ACHN (cell line): ENCODE measurements around the gene ZDHHC14.

Experiments
- DNase-seq: peaks from one replicate; pipeline ENCODE4 v3.0.0-alpha.2; 2015
- in situ Hi-C: cut with HindIII; loops from 2 replicates; pipeline ENCODE4 v1.10.0; 2017; ENCODE audit warnings: low sequenced_read_pairs, low pct_ligation_motif_present, low pct_unique_long_range_greater_than_20kb

Gene ZDHHC14

DNA sequence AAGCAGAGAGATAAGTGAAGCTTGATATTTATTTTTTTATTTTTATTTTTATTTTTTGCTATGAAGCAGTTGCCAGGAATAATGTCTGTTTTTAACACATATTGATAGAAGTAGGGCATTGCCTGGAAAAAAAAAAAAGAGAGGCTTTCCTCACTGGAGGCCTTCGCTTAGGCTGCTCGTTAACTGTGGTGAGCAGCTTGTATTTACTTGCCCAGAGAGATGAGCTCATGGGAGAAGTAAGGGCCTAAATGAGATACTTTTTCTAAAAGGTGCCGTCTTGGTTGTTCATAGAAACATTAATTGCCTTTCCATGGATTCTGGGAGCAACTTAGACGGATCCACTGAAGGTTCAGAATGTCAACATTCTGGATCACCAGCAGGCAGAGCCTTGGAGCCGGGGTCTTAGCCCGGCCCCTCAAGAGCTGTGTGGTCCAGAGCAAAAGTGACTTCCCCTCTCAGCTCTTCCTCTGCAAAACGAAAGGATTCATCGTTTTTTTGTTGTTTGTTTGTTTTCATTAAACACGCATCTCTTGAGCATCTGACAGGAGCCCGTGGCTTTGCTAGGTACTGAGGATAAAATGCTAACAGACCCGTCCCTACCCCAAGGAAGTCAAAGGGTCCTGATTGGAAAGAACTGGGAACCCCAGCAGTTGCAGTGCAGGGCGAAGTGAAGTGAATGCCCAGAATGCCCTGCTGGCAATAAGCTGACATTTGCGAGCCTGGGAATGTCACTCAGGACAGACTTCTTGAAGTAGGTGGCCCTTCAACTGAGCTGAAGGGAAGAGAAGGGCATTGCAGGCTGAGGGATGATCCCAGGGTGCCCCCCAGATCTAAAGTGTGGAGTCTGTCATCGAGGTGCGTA, 138.5 kb downstream of the ZDHHC14 start:
- in situ Hi-C loops: no loop called here
- no peak for DNase-seq

DNA sequence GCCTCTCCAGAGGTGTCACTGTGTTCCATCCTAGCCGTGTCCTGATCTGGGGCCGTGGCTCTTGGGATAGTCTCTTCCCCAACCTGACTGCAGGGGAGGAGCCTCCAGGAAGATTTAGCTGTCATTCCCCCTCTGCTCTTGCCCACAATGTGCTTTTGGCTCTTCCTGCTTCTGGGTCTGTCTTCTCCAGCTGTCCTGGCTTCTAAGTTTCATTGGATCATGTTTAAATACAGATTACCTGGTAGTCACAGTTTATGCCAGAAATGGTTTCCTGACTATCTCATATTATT, 139.1 kb downstream of the ZDHHC14 start:
- DNase-seq: no peak
- in situ Hi-C loops: no loop called here

DNA sequence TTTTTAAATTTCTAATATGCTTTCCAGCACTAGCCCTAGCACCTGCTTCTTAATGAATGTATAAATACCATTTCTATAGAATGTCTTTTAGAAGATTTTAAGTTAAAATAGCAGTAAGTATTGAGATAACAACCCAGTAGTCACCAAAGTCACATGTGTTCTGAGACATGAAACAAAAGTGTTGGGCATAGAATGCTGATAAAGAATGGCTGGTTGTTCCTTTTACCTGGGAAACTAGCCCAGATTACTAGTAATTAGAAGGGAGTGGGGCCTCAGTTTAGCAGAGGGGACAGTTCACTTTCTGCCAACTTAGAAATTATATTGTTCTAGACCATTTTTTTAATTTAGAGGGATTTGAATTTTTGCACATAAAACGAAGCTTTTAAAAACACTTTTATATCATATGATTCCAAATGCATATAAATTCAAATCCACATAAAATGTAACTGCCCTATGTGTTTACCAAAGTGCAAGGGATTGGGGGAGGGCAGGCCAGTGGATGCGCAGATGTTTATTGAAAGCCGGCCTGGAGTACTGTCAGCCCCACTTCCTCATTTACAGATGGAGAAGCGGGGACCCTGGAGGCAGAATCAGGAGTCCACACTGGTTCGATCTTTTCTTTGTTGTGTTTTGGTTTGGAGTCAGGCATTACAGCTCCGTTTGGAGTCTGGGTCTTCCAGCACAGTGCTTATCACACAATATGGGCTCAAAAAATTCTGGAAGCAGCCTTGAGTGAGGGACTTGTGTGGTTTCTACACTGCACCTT, 139.8 kb downstream of the ZDHHC14 start:
- in situ Hi-C loops: no loop called here
- DNase-seq: no peak

DNA sequence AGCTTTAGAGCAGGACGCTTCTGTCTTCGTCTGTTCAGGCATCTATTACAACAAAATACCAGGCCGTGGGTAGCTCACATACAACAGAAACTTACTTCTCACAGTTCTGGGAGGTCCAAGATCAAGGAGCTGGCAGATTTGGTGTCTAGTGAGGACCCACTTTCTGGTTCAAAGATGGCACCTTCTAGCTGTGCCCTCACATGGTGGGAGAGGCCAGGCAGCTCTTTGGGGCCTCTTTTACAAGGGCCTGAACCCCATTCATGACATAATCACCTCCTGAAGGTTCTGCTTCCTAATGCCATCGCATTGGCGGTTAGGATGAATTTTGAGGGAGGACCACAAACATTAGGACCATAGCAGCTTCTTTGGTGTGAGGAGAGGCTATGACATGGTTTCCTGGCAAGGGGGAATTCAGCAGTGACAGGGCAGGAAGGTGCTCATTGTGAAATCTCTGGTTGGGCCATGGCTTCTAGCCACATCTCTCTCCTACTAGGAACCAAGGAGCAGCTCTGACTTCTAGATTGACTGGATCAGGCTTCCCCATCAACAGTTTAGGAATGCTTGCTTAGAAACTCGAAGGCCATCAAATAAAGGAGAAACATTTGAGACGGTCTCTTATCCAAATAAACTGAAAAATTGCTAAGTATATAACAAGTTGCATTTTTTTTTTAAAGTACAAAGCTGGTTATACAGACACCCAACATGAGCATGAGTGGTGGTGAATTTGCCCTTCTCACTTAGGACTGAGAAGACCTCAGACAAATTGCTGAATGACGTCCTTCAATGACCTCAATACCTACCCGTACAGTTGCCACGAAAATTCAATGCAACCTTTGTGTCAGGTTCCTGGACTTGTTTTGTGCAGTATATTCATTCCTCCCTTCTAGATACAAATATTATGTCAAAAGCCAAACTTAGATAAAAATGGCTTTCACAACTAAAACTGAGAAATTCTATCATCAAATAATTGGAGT, 140.7 kb downstream of the ZDHHC14 start:
- in situ Hi-C loops: no loop called here
- no peak for DNase-seq

DNA sequence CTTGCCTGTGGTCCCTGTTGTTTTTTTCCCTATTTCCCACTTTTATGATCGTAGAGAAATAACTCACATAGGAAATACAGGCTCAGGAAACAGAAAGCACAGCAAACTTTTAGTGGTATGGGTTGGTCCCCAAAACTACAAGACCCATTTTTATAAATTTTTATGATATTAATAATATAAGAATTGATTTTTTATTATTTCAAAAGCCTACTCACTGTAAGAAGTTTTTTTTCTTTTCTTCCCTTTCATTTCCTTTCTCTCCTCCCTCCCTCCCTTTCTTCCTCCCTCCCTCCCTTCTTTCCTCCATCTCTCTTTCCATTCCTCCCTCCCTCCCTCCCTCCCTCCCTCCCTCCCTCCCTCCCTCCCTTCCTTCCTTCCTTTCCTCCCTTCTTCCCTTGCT, 141.5 kb downstream of the ZDHHC14 start:
- no peak for DNase-seq
- in situ Hi-C loops: no loop called here

DNA sequence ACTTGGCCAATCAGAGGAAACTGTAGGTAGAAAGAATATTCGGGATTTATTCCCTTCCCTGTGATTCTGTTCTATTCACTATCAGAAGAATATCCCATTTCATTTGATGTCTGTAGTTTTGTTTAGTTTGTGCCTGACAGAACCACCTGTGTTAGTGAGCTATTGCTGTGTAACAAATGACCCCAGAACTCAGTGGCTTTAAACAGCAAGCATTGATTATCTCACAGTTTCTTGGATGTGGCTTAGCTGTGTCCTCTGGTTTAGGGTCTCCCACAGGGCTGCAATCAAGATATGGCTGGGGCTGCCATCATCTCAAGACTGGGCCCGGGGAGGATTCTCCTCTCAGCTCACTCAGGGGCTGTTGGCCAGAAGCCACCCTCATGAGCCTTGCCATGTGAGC, 143.7 kb downstream of the ZDHHC14 start:
- in situ Hi-C loops: no loop called here
- no peak for DNase-seq

DNA sequence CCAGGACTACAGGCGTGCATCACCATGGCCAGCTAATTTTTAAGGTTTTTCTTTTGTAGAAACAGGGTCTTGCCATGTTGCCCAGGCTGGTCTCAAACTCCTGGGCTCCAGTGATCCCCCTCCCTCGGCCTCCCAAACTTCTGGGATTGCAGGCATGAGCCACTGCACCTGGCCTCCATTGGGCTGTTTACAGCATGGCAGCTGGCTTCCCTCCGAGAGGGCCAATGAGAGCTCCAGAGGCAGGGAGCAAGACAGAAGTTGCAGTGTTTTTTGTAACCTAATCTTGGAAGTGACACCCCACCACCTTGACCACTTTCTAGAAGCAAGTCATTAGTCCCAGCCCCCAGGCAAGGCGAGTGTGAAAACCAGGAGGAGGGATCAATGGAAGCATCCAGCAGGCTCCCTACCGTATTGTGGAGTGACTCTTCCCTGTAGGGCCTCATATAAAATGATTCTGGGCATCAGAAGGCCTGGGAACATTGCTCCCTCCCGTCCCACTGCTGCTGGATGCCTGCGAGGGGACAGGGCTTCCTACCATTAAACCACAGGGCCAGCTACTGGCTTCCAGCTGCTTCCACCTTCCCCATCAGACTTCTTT, 144.4 kb downstream of the ZDHHC14 start:
- no peak for DNase-seq
- in situ Hi-C loops: no loop called here

DNA sequence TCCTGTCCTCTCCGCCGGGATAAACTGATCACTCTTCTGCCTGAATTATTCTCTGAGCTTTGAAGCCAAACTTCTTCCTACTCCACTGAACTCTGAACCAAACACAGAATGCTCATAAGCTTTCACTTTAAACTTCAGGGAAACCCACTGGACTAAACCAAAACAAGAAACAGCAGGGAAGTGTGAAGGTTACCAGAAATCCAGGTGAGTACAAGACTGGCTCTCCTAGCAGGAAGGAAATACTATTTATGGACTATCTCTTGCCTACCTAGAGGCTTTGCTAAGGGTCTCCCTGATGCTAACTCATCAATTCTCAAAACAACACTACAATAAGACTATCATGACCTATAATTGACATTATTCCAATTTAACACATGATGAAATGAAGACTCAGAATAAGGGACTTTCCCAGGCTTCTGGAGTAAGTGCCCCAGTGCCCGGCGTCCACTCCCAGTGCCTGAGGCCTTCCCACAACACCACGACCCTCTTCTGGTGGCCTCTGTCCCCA, 145.0 kb downstream of the ZDHHC14 start:
- DNase-seq: no peak
- in situ Hi-C loops: no loop called here

DNA sequence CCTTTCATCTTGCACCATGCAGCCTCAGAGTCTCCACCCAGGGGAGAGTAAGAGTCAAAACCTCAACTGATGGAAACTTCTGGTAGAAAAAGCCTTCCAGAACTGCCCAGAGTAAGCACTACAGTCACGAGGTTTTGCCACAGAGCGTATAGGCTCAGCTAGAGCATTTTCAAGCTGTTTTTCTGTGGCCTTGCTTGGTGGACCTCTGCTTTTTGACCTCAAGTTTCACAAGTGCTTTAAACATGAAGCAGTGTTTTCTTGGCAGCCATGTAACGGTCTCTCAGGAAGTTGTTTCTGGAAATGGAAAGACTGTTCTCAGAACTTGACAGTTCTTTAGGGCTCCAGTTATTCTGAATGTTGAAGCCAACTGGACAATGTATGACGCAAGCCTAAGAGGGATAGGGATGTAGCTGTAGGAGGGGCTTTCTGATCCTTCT, 146.5 kb downstream of the ZDHHC14 start:
- in situ Hi-C loops: no loop called here
- no peak for DNase-seq

DNA sequence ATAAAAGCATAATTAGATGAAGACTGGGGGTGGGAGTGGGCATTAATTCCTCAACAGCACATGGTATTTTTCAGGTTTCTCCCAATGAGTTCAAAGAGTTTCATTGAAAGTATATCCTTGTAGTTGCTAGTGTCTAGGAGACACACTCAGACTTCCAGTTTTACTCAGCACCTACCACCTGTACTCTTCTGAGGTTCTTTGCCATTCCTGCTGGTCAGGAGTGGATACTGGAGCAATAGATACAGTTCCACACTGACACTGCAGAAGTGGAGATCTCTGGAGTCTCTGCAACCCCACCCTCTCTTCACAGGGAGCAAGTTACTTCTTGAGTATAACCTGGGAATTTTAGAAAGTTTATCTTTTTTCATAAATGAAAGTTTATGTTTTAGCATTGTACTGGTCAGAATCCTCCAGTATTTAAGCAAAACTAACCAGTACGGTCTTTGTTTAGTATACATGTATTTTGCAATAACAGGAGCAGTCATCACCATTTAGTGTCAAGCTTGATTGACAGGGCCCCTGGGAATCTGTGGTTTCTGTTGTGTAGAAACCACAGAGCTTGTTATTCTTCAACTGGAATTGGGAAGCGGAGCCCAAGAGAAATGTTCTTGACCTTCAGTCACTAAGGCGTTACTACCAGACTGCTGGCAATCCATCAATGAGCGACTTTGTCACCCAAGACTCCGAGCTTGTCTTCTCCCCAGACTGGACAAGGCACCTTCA, 148.1 kb downstream of the ZDHHC14 start:
- DNase-seq: peak; percentile 73
- in situ Hi-C loops: no loop called here

DNA sequence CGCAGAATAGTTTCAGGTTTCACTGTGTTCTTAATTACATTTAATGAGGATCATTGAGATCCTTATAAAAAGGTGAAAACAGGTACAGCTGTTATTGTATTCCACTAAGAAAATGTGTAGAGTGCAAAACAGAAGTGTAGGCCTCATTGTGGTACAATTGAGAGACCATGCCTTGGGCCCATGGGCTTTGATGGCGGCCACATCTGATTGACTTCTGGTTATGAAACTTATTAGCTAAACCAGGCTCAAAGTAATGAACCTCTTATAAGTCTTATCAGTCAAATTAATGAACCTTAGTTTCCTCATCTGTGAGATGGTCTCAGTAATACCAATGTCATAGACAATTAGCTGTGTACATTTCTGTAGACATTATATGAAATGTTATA, 148.7 kb downstream of the ZDHHC14 start:
- in situ Hi-C loops: no loop called here
- no peak for DNase-seq

DNA sequence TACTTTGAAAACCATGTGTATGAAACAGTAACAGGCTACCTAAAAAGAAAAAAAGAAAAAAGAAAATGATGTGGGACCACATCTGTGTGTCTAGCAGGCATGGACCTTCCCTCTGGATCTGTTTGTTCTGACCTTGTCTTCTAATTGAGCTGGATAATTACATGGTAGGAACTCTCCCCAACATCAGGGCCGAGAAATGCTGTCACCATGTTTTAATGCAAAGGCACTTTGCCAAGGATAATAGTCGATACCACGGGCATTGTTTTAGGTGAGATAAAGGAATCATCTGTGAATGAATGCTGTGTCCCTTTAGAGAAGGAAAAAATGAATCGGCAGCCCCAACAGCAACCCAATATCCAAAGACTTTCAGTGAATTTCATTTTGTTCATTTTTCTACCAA, 149.1 kb downstream of the ZDHHC14 start:
- no peak for DNase-seq
- in situ Hi-C loops: no loop called here

DNA sequence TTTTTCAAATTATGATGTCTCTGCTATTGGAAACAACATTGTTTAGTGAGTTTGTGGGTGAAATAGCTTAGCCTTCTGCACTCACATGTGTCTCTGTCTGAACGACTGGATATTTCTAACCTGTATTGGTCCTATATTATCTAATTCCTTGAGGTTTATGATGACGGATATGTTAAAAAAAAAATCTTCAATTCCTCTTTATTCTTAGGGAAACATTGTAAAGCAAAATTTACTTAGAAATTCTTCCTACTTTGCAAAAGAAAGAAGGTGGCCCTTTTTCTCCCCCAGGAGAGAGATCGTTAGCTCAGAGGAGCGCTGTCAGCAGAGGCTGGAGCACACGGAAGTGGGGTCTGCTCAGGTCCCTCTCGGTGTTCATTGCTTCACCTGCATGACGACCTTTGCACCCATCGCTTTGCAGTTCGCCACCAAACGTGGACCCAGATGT, 149.8 kb downstream of the ZDHHC14 start:
- in situ Hi-C loops: no loop called here
- DNase-seq: no peak

DNA sequence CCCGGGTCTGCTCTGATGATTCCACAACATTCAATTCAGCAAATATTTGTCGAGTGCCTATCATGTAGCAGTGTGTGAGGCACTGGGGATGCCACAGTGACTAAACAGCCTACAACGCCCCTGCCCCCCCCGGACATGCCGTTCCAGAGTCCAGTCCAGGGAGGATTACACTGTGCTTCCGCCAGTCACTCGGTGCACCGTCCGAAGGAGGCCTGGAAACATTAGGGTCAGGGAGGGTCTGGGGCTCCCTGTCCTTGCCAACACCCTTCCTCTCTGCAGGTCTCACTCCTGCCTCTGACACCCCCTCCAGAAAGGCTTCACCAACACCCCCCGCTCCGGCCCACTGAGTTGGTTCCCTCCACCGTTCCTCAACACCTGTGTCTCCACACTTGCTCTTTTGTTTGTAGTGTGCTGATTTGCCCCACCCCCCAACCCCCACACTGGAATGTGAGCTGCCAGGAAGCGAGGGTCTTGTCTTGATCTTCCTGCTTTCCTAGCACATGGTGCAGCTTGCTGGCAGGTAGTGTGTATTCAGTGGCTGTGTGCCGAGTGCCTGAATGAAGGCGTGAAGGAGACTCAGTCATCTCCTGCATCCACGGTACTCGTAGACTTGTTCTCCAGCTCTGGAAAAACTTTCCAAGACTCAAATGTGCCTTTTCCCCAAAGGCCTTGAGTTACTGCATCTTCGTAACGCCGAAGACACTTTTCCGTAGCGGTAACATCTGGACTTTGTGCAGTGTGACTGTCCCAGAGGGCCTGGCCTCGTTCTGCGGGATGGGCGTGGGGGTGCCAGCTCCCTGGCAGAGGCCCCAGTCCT, 150.4 kb downstream of the ZDHHC14 start:
- in situ Hi-C loops: no loop called here
- DNase-seq: no peak

DNA sequence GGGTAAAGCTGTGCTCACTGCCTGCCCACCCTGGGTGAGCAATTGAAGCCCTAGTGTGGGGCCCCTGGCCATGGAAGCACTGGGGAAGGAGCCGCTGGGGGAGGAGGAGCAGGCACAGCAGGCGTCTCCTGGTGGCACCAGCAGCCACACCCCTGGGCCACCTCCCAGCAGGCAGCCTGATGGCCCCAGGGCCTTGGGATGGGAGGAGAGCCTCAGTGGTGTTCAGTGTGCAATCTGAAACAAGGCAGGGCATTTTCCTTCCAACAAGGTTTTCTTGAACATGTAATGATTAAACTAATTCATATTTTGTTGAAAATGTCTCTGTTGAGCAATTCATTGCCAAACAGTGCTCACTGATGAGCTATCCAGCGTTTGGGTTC, 151.0 kb downstream of the ZDHHC14 start:
- in situ Hi-C loops: no loop called here
- no peak for DNase-seq

DNA sequence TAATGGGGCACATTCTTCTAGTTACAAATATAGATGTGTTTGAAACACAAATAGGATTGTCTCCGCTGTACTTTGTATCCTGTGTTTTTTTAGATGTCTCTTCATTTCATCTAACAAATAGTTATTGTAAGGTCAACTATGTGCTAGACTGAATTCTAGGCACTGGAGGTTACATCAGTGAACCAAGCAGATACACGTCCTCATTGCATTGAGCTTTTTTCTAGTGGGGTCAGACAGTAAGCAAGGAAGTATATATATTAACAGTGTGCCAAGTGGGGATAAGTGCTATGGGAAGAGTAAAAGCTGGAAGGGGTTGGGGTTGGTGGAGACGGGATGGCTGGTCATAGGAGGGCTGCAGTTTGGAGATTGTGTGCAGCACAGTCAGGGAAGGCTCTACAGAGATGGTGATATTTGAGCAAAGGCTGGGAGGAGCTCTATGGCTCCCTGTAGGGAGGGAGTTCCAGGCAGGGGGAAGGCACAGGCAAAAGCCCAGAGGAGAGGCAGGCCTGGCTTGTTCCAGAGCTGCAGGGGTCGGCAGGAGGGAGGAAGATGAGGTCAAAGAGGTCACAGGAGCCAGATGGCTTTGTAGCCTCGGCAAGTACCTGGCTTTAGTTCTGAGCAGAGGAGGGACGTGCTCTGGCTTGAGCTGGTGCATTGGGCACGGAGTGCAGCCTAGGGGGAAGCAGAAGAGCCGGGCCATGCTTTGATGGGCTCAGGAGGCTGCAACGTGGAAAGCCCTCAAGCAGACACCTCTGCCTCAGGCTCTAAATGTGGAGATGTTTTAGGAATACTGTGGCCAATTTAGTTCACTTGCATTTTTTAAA, 152.3 kb downstream of the ZDHHC14 start:
- no peak for DNase-seq

More for the DNA sequence above, 152.3 kb downstream of the ZDHHC14 start:
- in situ Hi-C loops: no loop called here
